K562 (cell line): ENCODE data around the gene ZSCAN21. TPM values are rescaled to one million over a fixed set of nuclear protein-coding genes. Genes with fewer than 3 reads are reported as not detected.

ENCODE experiments used
- ATF2 ChIP-seq: sonication (generic); formaldehyde crosslinking; IDR thresholded peaks from 2 replicates; pipeline ENCODE4 v1.8.1; 2022; ENCODE audit warnings: missing genetic modification reagents
- ETV5 ChIP-seq: sonication (generic); formaldehyde crosslinking; IDR thresholded peaks from 2 replicates; pipeline ENCODE4 v1.4.0; 2020; ENCODE audit warnings: low read depth, mild to moderate bottlenecking, missing genetic modification reagents
- HCFC1 ChIP-seq: IDR thresholded peaks from 2 replicates; pipeline ENCODE4 v1.6.1; 2012; ENCODE audit warnings: low read depth, low read length, improper control_type of control experiment
- L3MBTL2 ChIP-seq: fragments of 450-650 bp; IDR thresholded peaks from 2 replicates; pipeline ENCODE4 v1.6.1; 2016; ENCODE audit warnings: mild to moderate bottlenecking, moderate library complexity
- NCOA6 ChIP-seq: fragments of 450-650 bp; IDR thresholded peaks from 2 replicates; pipeline ENCODE4 v1.6.1; 2017; ENCODE audit warnings: mild to moderate bottlenecking
- NR2C1 ChIP-seq, 2 experiments: fragments of 450-650 bp; IDR thresholded peaks; 2 replicates each; pipeline ENCODE4 v1.6.1; 2017; ENCODE audit warnings: mild to moderate bottlenecking in 2 of 2, antibody characterized with exemption in 1 of 2, inconsistent platforms in 1 of 2, missing compliant biosample characterization in 1 of 2, missing genetic modification characterization in 1 of 2
- NRF1 ChIP-seq, 2 experiments: fragments of 450-650 bp; IDR thresholded peaks in 1 of 2; conservative IDR thresholded peaks in 1 of 2; 2 replicates each; pipeline ENCODE4 v1.6.1; 2014; ENCODE audit warnings: mild to moderate bottlenecking in 2 of 2
- RBBP5 ChIP-seq: fragments of 200-600 bp; sonication (generic); IDR thresholded peaks from 2 replicates; pipeline ENCODE4 v1.6.1; 2012; ENCODE audit warnings: borderline replicate concordance, mild to moderate bottlenecking, low read length, control low read depth, inconsistent platforms; ENCODE audit not compliant: insufficient read depth, poor library complexity, severe bottlenecking
- RBM34 ChIP-seq: fragments of 200-400 bp; formaldehyde crosslinking; IDR thresholded peaks from 2 replicates; pipeline ENCODE4 v1.6.1; 2018; ENCODE audit warnings: low read length, borderline replicate concordance; ENCODE audit not compliant: insufficient read depth
- SRF ChIP-seq, 2 experiments: fragments of 250-450, 450-650 bp in 1 of 2; sonication (Bioruptor Pico) in 1 of 2; sonication (generic) in 1 of 2; formaldehyde crosslinking; IDR thresholded peaks; 2 replicates each; pipeline versions ENCODE4 v1.5.0 to v1.5.1; 2020 to 2022; ENCODE audit warnings: mild to moderate bottlenecking in 1 of 2, missing genetic modification reagents in 1 of 2
- TBL1XR1 ChIP-seq, 2 experiments: IDR thresholded peaks; 2 replicates each; pipeline ENCODE4 v1.6.1; 2012; ENCODE audit warnings: improper control_type of control experiment in 2 of 2, low read length in 2 of 2, mild to moderate bottlenecking in 1 of 2
- ZNF263 ChIP-seq: sonication (generic); formaldehyde crosslinking; IDR thresholded peaks from 2 replicates; pipeline ENCODE4 v1.8.0; 2022; ENCODE audit warnings: mild to moderate bottlenecking, missing genetic modification reagents, borderline replicate concordance
- polyA plus RNA-seq, 8 experiments: library from polyadenylated mRNA; depleted of rRNA in 4 of 8; stranded (reverse) in 5 of 8; unstranded in 3 of 8; fragments of >200 nt; fragmentation: Nextera tagmentation in 2 of 8; fragmentation: Illumina TruSeq in 1 of 8; extraction: Ambion mirVana in 2 of 8; extraction: Trizol in 1 of 8; gene quantifications; 2 replicates each; pipeline versions ENCODE4 v1.2.1 to v1.2.3, GENCODE V29; 2011 to 2014; ENCODE audit warnings: inconsistent platforms in 1 of 8, missing spikeins in 1 of 8
- total RNA-seq, 7 experiments: library from RNA; depleted of rRNA in 6 of 7; stranded (reverse); fragments of >200 nt in 6 of 7; fragmentation: Illumina TruSeq in 2 of 7; extraction: Trizol in 2 of 7; gene quantifications; 2 replicates each; pipeline versions ENCODE4 v1.2.1 to v1.2.3, GENCODE V29; 2011 to 2021; ENCODE audit warnings: low replicate concordance in 1 of 7
- TF ChIP-seq, protein P1 (sequence below): sonication (generic); formaldehyde crosslinking; IDR thresholded peaks from 2 replicates; pipeline ENCODE4 v1.8.0; 2023; ENCODE audit warnings: missing genetic modification reagents, mild to moderate bottlenecking, borderline replicate concordance

ZSCAN21 gene
- total and polyA plus RNA-seq, 9 of the 15 experiments (the other 6 are each of a cell fraction or from before 2014, with no cell fraction given), result 5.9 to 15.5 (median 13.2) TPM

- TF ChIP-seq RBBP5 (peak; percentile 95), TBL1XR1 (IDR thresholded peaks at IDR 0.05; ENCODE audit: low read length in 2 of 2) (peak; percentile 11 to 46; a peak in 1 of 4 replicates), NCOA6 (no peak), RBM34 (no peak), NR2C1 (IDR thresholded peaks at IDR 0.05) (no peak), NR2C1 (tag; IDR thresholded peaks at IDR 0.05) (peak; percentile 37; the same call in 1 of the 2 replicates), SRF (CRISPR knock-in tag; IDR thresholded peaks at IDR 0.05) (peak in 1 of 2 experiments; percentile 68; a peak in 2 of 4 replicates), ATF2 (CRISPR knock-in tag) (peak; percentile 88), HCFC1 (peak; percentile 66), ZNF263 (CRISPR knock-in tag) (peak; percentile 84), ETV5 (CRISPR knock-in tag) (peak; percentile 56; the same call in 1 of the 2 replicates), L3MBTL2 (peak; percentile 99), NRF1 (conservative IDR thresholded peaks at IDR 0.05 in 1 of 2, IDR thresholded peaks at IDR 0.05 in 1 of 2) (peak; percentile 87 to 89)
- TF ChIP-seq, protein P1, sequence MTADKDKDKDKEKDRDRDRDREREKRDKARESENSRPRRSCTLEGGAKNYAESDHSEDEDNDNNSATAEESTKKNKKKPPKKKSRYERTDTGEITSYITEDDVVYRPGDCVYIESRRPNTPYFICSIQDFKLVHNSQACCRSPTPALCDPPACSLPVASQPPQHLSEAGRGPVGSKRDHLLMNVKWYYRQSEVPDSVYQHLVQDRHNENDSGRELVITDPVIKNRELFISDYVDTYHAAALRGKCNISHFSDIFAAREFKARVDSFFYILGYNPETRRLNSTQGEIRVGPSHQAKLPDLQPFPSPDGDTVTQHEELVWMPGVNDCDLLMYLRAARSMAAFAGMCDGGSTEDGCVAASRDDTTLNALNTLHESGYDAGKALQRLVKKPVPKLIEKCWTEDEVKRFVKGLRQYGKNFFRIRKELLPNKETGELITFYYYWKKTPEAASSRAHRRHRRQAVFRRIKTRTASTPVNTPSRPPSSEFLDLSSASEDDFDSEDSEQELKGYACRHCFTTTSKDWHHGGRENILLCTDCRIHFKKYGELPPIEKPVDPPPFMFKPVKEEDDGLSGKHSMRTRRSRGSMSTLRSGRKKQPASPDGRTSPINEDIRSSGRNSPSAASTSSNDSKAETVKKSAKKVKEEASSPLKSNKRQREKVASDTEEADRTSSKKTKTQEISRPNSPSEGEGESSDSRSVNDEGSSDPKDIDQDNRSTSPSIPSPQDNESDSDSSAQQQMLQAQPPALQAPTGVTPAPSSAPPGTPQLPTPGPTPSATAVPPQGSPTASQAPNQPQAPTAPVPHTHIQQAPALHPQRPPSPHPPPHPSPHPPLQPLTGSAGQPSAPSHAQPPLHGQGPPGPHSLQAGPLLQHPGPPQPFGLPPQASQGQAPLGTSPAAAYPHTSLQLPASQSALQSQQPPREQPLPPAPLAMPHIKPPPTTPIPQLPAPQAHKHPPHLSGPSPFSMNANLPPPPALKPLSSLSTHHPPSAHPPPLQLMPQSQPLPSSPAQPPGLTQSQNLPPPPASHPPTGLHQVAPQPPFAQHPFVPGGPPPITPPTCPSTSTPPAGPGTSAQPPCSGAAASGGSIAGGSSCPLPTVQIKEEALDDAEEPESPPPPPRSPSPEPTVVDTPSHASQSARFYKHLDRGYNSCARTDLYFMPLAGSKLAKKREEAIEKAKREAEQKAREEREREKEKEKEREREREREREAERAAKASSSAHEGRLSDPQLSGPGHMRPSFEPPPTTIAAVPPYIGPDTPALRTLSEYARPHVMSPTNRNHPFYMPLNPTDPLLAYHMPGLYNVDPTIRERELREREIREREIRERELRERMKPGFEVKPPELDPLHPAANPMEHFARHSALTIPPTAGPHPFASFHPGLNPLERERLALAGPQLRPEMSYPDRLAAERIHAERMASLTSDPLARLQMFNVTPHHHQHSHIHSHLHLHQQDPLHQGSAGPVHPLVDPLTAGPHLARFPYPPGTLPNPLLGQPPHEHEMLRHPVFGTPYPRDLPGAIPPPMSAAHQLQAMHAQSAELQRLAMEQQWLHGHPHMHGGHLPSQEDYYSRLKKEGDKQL (CRISPR knock-in tag), result peak; percentile 98; the same call in 1 of the 2 replicates
Measured at GRCh38 chr7:100088621-100089457, 39.3 kb downstream of the ZSCAN21 start, which contains the start of gene COPS6 (continued).
